NCI-H526 (cell line): ENCODE data around the gene ATP6V0B.
A peak's percentile ranks its signal among the peaks of the same experiment; 100 is the strongest.

ENCODE experiments used
- DNase-seq, 2 experiments: peaks; one replicate each; lab custom pipeline; 2025; lab: John Stamatoyannopoulos, UW

The ATP6V0B gene

GRCh38 chr1:43969746-43970466 lies 4.9 kb upstream of the ATP6V0B start, which contains the start of gene DPH2:
Gene DPH2, plus strand, starts transcription at chr1:43970010. Its CDS starts 166 bp downstream, at chr1:43970176.
- peak; percentile 99 to 100 for DNase-seq

- no peak for DNase-seq
Measured at GRCh38 chr1:43970502-43970901, 4.3 kb upstream of the ATP6V0B start.

- no peak for DNase-seq
Measured at GRCh38 chr1:43970911-43971310, 3.8 kb upstream of the ATP6V0B start.

GRCh38 chr1:43971336-43971980 lies 3.3 kb upstream of the ATP6V0B start:
- DNase-seq, result no peak

- no peak for DNase-seq
Measured at GRCh38 chr1:43973981-43974442, 748 bp upstream of the ATP6V0B start.

- DNase-seq, result peak; percentile 56 to 73
Measured at GRCh38 chr1:43975249-43975961, 645 bp downstream of the ATP6V0B start.

- peak in 1 of 2 experiments; percentile 26 for DNase-seq
Measured at GRCh38 chr1:43976045-43976444, 1.3 kb downstream of the ATP6V0B start.

- no peak for DNase-seq
Measured at GRCh38 chr1:43976890-43977289, 2.1 kb downstream of the ATP6V0B start.

GRCh38 chr1:43977376-43978263 lies 2.9 kb downstream of the ATP6V0B start:
- DNase-seq, result no peak

GRCh38 chr1:43978264-43978550 lies 3.4 kb downstream of the ATP6V0B start:
- DNase-seq, result no peak

- DNase-seq, result peak in 1 of 2 experiments; percentile 78
Measured at GRCh38 chr1:43978551-43979260, 3.9 kb downstream of the ATP6V0B start, which contains the start of gene B4GALT2. Gene B4GALT2, plus strand, starts transcription at chr1:43979210. Its CDS starts 1,951 bp downstream, at chr1:43981161.

GRCh38 chr1:43979261-43979527 lies 4.4 kb downstream of the ATP6V0B start:
- DNase-seq, result no peak

- DNase-seq, result peak in 1 of 2 experiments; percentile 74
Measured at GRCh38 chr1:43979528-43980254, 4.9 kb downstream of the ATP6V0B start.

- peak in 1 of 2 experiments; percentile 49 for DNase-seq
Measured at GRCh38 chr1:43980255-43981134, 5.7 kb downstream of the ATP6V0B start.

- peak in 1 of 2 experiments; percentile 73 for DNase-seq
Measured at GRCh38 chr1:43981135-43981491, 6.4 kb downstream of the ATP6V0B start.

GRCh38 chr1:43981636-43982035 lies 6.9 kb downstream of the ATP6V0B start:
- no peak for DNase-seq

- no peak for DNase-seq
Measured at GRCh38 chr1:43982241-43982640, 7.5 kb downstream of the ATP6V0B start.

- DNase-seq, result no peak
Measured at GRCh38 chr1:43982808-43983207, 8.0 kb downstream of the ATP6V0B start.

- DNase-seq, result no peak
Measured at GRCh38 chr1:43983253-43983899, 8.6 kb downstream of the ATP6V0B start.
